GM19395 (cell line): ENCODE measurements around the gene EPAS1.

Experiments
- ATAC-seq: cut with Tn5 transposase; IDR thresholded peaks from one replicate; pipeline ENCODE4 v1.9.1; 2021; ENCODE audit warnings: mild to moderate bottlenecking, moderate library complexity; ENCODE audit not compliant: unreplicated experiment

Gene EPAS1

GRCh38 chr2:46400016-46400415, 102.8 kb downstream of the EPAS1 start:
- ATAC-seq, result no peak

GRCh38 chr2:46402874-46403273, 105.7 kb downstream of the EPAS1 start:
- ATAC-seq, result no peak

GRCh38 chr2:46404181-46404759, 107.1 kb downstream of the EPAS1 start:
- ATAC-seq, result no peak

GRCh38 chr2:46407852-46408455, 110.7 kb downstream of the EPAS1 start:
- no peak for ATAC-seq

GRCh38 chr2:46409756-46410155, 112.5 kb downstream of the EPAS1 start:
- ATAC-seq, result no peak

GRCh38 chr2:46410273-46411244, 113.4 kb downstream of the EPAS1 start:
- no peak for ATAC-seq

- no peak for ATAC-seq
These were observed 114.0 kb downstream of the EPAS1 start for GRCh38 chr2:46411245-46411641.

GRCh38 chr2:46411985-46412384, 114.8 kb downstream of the EPAS1 start:
- ATAC-seq, result no peak

GRCh38 chr2:46413111-46413510, 115.9 kb downstream of the EPAS1 start:
- ATAC-seq, result no peak

GRCh38 chr2:46413631-46414030, 116.4 kb downstream of the EPAS1 start:
- no peak for ATAC-seq

GRCh38 chr2:46414701-46415100, 117.5 kb downstream of the EPAS1 start:
- no peak for ATAC-seq

- no peak for ATAC-seq
These were observed 119.1 kb downstream of the EPAS1 start for GRCh38 chr2:46416280-46416679.

- no peak for ATAC-seq
These were observed 119.7 kb downstream of the EPAS1 start for GRCh38 chr2:46416739-46417403.

GRCh38 chr2:46420945-46421344, 123.7 kb downstream of the EPAS1 start:
- ATAC-seq, result no peak

GRCh38 chr2:46421361-46421760, 124.2 kb downstream of the EPAS1 start:
- ATAC-seq, result no peak

GRCh38 chr2:46422717-46423394, 125.6 kb downstream of the EPAS1 start:
- no peak for ATAC-seq

- no peak for ATAC-seq
These were observed 127.7 kb downstream of the EPAS1 start for GRCh38 chr2:46424937-46425336.

GRCh38 chr2:46428911-46429436, 131.8 kb downstream of the EPAS1 start:
- ATAC-seq, result no peak

GRCh38 chr2:46430413-46430812, 133.2 kb downstream of the EPAS1 start:
- ATAC-seq, result no peak

GRCh38 chr2:46430992-46431391, 133.8 kb downstream of the EPAS1 start:
- no peak for ATAC-seq
